GM23338 (cell line): Measurements from ENCODE around the gene PPP2R5C. TPM values are rescaled to one million over a fixed set of nuclear protein-coding genes. Genes with fewer than 3 reads are reported as not detected.
"Not testable (repeated sequence)": the region's sequence is repeated elsewhere in the genome, so short reads cannot be mapped to it uniquely, and the experiment has no call there.

ENCODE experiments used
- ATAC-seq: fragments of 200-7000 bp; cut with Tn5 transposase; 3 replicates; pipeline ENCODE4 v1.9.1; 2020
- DNase-seq: peaks from one replicate; pipeline ENCODE4 v3.0.0-alpha.2; 2015; ENCODE audit warnings: low spot score
- H2AFZ ChIP-seq: fragments of 200-600 bp; sonication (generic); 2 replicates; pipeline ENCODE4 v1.8.0; 2016; ENCODE audit warnings: antibody characterized with exemption, mild to moderate bottlenecking, moderate library complexity
- H3F3A ChIP-seq: fragments of 200-600 bp; sonication (generic); replicated peaks from 2 replicates; pipeline ENCODE4 v1.8.0; 2017; ENCODE audit warnings: antibody characterized with exemption, mixed run types, low read depth
- H3K27ac ChIP-seq: fragments of 200-600 bp; sonication (generic); 2 replicates; pipeline ENCODE4 v1.6.1; 2016; ENCODE audit warnings: low read depth
- H3K27me3 ChIP-seq: fragments of 200-600 bp; sonication (generic); 2 replicates; pipeline ENCODE4 v1.8.0; 2016; ENCODE audit warnings: mild to moderate bottlenecking, mixed run types, moderate library complexity; ENCODE audit not compliant: insufficient read depth
- H3K36me3 ChIP-seq: fragments of 200-600 bp; sonication (generic); 2 replicates; pipeline ENCODE4 v1.8.0; 2016; ENCODE audit warnings: mild to moderate bottlenecking; ENCODE audit not compliant: insufficient read depth
- H3K4me1 ChIP-seq: fragments of 200-600 bp; sonication (generic); 2 replicates; pipeline ENCODE4 v1.8.0; 2016; ENCODE audit warnings: mild to moderate bottlenecking, moderate library complexity; ENCODE audit not compliant: insufficient read depth
- H3K4me2 ChIP-seq: fragments of 200-600 bp; sonication (generic); 2 replicates; pipeline ENCODE4 v1.7.1; 2017; ENCODE audit warnings: mixed run types
- H3K4me3 ChIP-seq: fragments of 200-600 bp; sonication (generic); 2 replicates; pipeline ENCODE4 v1.6.1; 2016; ENCODE audit warnings: mixed run types
- H3K79me2 ChIP-seq: fragments of 200-600 bp; sonication (generic); replicated peaks from 2 replicates; pipeline ENCODE4 v1.8.0; 2017; ENCODE audit warnings: mild to moderate bottlenecking; ENCODE audit not compliant: insufficient read depth
- H3K9me2 ChIP-seq: fragments of 200-600 bp; sonication (generic); 2 replicates; pipeline ENCODE4 v1.8.0; 2017; ENCODE audit not compliant: insufficient read depth
- H4K20me1 ChIP-seq: fragments of 200-600 bp; sonication (generic); replicated peaks from 2 replicates; pipeline ENCODE4 v1.8.0; 2017; ENCODE audit warnings: mild to moderate bottlenecking; ENCODE audit not compliant: insufficient read depth
- H3K27ac Mint-ChIP-seq: 2 replicates; pipeline ENCODE4 v1.8.0; 2020; ENCODE audit warnings: inconsistent platforms, mild to moderate bottlenecking, moderate library complexity, mixed read lengths
- H3K27me3 Mint-ChIP-seq: 3 replicates; pipeline ENCODE4 v1.8.0; 2022; ENCODE audit warnings: low read depth, mild to moderate bottlenecking, moderate library complexity, mixed read lengths, inconsistent platforms; ENCODE audit not compliant: insufficient read depth, poor library complexity
- H3K36me3 Mint-ChIP-seq: 3 replicates; pipeline ENCODE4 v1.8.0; 2021; ENCODE audit warnings: low read depth, mild to moderate bottlenecking, inconsistent platforms, moderate library complexity, mixed read lengths
- H3K4me1 Mint-ChIP-seq: 3 replicates; pipeline ENCODE4 v1.8.0; 2020; ENCODE audit warnings: mild to moderate bottlenecking, inconsistent platforms, mixed read lengths
- H3K4me3 Mint-ChIP-seq: 3 replicates; pipeline ENCODE4 v1.8.0; 2021; ENCODE audit warnings: moderate library complexity, mild to moderate bottlenecking, inconsistent platforms, mixed read lengths
- H3K9me3 Mint-ChIP-seq: 3 replicates; pipeline ENCODE4 v1.8.0; 2020; ENCODE audit warnings: moderate library complexity, mild to moderate bottlenecking, inconsistent platforms, mixed read lengths
- CREB1 ChIP-seq: fragments of 250-450 bp; sonication (Bioruptor Pico); IDR thresholded peaks from 2 replicates; pipeline ENCODE4 v1.5.0; 2020; ENCODE audit warnings: low read depth, mild to moderate bottlenecking, moderate library complexity
- EZH2 ChIP-seq: fragments of 200-600 bp; sonication (generic); IDR thresholded peaks from one replicate; pipeline ENCODE4 v1.8.0; 2017; ENCODE audit warnings: antibody characterized with exemption, mild to moderate bottlenecking, low read depth; ENCODE audit not compliant: unreplicated experiment
- EZH2phosphoT487 ChIP-seq: fragments of 200-600 bp; sonication (generic); IDR thresholded peaks from one replicate; pipeline ENCODE4 v1.8.1; 2018; ENCODE audit warnings: antibody characterized with exemption; ENCODE audit not compliant: unreplicated experiment
- JUNB ChIP-seq: IDR thresholded peaks from one replicate; pipeline ENCODE4 v1.6.1; 2016; ENCODE audit warnings: antibody characterized with exemption; ENCODE audit not compliant: unreplicated experiment
- NANOG ChIP-seq: IDR thresholded peaks from 2 replicates; pipeline ENCODE4 v1.6.1; 2016; ENCODE audit warnings: antibody characterized with exemption, borderline replicate concordance
- POLR2AphosphoS5 ChIP-seq: IDR thresholded peaks from 2 replicates; pipeline ENCODE4 v1.6.1; 2016; ENCODE audit warnings: antibody characterized with exemption, low read depth
- STAT1 ChIP-seq: IDR thresholded peaks from one replicate; pipeline ENCODE4 v1.6.1; 2016; ENCODE audit warnings: antibody characterized with exemption; ENCODE audit not compliant: unreplicated experiment
- ZNF114 ChIP-seq: fragments of 250-450 bp; sonication (Bioruptor Pico); IDR thresholded peaks from 2 replicates; pipeline ENCODE4 v1.5.0; 2020; ENCODE audit warnings: mild to moderate bottlenecking, moderate library complexity
- ZNF331 ChIP-seq: fragments of 250-450 bp; sonication (Bioruptor Pico); IDR thresholded peaks from 2 replicates; pipeline ENCODE4 v1.5.0; 2020; ENCODE audit warnings: low read depth, mild to moderate bottlenecking, moderate library complexity
- polyA plus RNA-seq: library from polyadenylated mRNA; unstranded; fragments of >200 nt; fragmentation: Nextera tagmentation; extraction: Ambion mirVana; gene quantifications from 2 replicates; pipeline ENCODE4 v1.2.1, GENCODE V29; 2016
- total RNA-seq: library from RNA; depleted of rRNA; stranded (reverse); fragments of >200 nt; shearing (Covaris generic); gene quantifications from 2 replicates; pipeline ENCODE4 v1.2.3, GENCODE V29; 2014
- TF ChIP-seq, protein P1 (sequence below), 2 experiments: fragments of 200-600 bp in 1 of 2; sonication (generic) in 1 of 2; conservative IDR thresholded peaks; 2 replicates each; pipeline versions ENCODE4 v1.5.1 to v1.6.1; 2016 to 2017; ENCODE audit warnings: antibody characterized with exemption in 2 of 2, low read depth in 2 of 2, mild to moderate bottlenecking in 2 of 2, moderate library complexity in 1 of 2
- TF ChIP-seq, protein P2 (sequence below): IDR thresholded peaks from one replicate; pipeline ENCODE4 v1.6.1; 2018; ENCODE audit warnings: antibody characterized with exemption; ENCODE audit not compliant: unreplicated experiment

The PPP2R5C gene
- total and polyA plus RNA-seq, 2 experiments from 2014 or later = 75.4 to 79.7 TPM

DNA sequence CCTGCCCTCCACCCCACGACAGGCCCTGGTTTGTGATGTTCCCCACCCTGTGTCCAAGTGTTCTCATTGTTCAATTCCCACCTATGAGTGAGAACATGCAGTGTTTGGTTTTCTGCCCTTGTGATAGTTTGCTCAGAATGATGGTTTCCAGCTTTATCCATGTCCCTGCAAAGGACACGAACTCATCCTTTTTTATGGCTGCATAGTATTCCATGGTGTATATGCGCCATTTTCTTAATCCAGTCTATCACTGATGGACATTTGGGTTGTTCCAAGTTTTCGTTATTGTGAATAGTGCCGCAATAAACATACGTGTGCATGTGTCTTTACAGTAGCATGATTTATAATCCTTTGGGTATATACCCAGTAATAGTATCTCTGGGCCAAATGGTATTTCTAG is 17.1 kb upstream of the PPP2R5C start:
- not testable (repeated sequence) for H3K4me3 Mint-ChIP-seq, ATAC-seq, H3K27ac Mint-ChIP-seq, H3K36me3 ChIP-seq, H3K4me1 ChIP-seq, H3F3A ChIP-seq, H3K9me2 ChIP-seq, H3K27me3 ChIP-seq, DNase-seq, H3K4me1 Mint-ChIP-seq, H3K79me2 ChIP-seq, H3K27ac ChIP-seq, H4K20me1 ChIP-seq, H3K27me3 Mint-ChIP-seq, H2AFZ ChIP-seq, H3K4me3 ChIP-seq, H3K4me2 ChIP-seq
- Mint-ChIP-seq H3K9me3 (peaks cover 41% of the 10 kb centered on the region), H3K36me3 (peaks cover 17% of the 10 kb centered on the region; the same call in 2 of the 3 replicates)

DNA sequence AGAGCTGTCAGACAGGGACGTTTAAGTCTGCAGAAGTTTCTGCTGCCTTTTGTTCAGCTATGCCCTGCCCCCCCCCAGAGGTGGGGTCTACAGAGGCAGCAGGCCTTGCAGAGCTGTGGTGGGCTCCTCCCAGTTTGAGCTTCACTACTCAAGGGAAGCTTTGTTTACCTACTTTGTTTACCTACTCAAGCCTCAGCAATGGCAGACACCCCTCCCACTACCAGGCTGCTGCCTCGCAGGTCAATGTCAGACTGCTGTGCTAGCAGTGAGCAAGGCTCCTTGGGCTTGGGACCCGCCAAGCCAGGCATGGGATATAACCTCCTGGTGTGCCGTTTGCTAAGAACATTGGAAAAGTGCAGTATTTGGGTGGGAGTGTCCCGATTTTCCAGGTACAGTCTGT is 11.8 kb upstream of the PPP2R5C start:
- not testable (repeated sequence) for H3F3A ChIP-seq, H3K36me3 Mint-ChIP-seq, H3K9me2 ChIP-seq, H3K9me3 Mint-ChIP-seq, H3K27me3 ChIP-seq, DNase-seq, H3K79me2 ChIP-seq, H3K4me2 ChIP-seq, H3K27ac ChIP-seq, H3K27me3 Mint-ChIP-seq, H3K4me3 ChIP-seq, H2AFZ ChIP-seq, H3K4me1 Mint-ChIP-seq, H3K36me3 ChIP-seq, H3K4me1 ChIP-seq, H4K20me1 ChIP-seq, ATAC-seq, H3K27ac Mint-ChIP-seq, H3K4me3 Mint-ChIP-seq

DNA sequence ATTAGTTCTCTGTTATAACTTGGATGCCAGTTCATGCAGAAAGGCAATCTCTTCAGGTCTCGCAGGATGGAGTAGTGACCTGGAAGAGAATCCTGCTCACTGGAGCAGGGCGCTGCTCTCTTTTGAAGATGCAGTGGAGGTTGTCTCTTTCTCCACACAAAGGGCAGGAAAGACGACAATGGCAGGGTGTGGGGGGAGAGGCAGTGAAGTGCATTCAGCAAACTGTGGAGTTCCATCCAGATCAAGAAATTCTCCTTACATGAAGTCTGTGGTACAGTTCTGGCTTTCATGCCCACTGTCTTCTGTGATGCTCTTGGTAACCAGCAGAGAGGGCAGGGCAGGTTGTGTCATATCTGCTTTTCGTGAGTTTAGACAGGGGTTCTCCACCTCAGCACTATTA is 6.6 kb upstream of the PPP2R5C start:
- Mint-ChIP-seq H3K36me3 (no peaks in the 10 kb centered on the region; the same call in 2 of the 3 replicates), H3K27me3 (peaks cover 7% of the 10 kb centered on the region)
- TF ChIP-seq, protein P1, sequence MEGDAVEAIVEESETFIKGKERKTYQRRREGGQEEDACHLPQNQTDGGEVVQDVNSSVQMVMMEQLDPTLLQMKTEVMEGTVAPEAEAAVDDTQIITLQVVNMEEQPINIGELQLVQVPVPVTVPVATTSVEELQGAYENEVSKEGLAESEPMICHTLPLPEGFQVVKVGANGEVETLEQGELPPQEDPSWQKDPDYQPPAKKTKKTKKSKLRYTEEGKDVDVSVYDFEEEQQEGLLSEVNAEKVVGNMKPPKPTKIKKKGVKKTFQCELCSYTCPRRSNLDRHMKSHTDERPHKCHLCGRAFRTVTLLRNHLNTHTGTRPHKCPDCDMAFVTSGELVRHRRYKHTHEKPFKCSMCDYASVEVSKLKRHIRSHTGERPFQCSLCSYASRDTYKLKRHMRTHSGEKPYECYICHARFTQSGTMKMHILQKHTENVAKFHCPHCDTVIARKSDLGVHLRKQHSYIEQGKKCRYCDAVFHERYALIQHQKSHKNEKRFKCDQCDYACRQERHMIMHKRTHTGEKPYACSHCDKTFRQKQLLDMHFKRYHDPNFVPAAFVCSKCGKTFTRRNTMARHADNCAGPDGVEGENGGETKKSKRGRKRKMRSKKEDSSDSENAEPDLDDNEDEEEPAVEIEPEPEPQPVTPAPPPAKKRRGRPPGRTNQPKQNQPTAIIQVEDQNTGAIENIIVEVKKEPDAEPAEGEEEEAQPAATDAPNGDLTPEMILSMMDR (conservative IDR thresholded peaks at IDR 0.05; ENCODE audit: low read depth in 2 of 2) = no peak
- TF ChIP-seq EZH2phosphoT487 (no peak), NANOG (no peak), POLR2AphosphoS5 (no peak), EZH2 (no peak), ZNF114 (no peak), STAT1 (no peak), ZNF331 (CRISPR knock-in tag) (no peak), CREB1 (CRISPR knock-in tag) (no peak), JUNB (no peak)
- TF ChIP-seq, protein P2, sequence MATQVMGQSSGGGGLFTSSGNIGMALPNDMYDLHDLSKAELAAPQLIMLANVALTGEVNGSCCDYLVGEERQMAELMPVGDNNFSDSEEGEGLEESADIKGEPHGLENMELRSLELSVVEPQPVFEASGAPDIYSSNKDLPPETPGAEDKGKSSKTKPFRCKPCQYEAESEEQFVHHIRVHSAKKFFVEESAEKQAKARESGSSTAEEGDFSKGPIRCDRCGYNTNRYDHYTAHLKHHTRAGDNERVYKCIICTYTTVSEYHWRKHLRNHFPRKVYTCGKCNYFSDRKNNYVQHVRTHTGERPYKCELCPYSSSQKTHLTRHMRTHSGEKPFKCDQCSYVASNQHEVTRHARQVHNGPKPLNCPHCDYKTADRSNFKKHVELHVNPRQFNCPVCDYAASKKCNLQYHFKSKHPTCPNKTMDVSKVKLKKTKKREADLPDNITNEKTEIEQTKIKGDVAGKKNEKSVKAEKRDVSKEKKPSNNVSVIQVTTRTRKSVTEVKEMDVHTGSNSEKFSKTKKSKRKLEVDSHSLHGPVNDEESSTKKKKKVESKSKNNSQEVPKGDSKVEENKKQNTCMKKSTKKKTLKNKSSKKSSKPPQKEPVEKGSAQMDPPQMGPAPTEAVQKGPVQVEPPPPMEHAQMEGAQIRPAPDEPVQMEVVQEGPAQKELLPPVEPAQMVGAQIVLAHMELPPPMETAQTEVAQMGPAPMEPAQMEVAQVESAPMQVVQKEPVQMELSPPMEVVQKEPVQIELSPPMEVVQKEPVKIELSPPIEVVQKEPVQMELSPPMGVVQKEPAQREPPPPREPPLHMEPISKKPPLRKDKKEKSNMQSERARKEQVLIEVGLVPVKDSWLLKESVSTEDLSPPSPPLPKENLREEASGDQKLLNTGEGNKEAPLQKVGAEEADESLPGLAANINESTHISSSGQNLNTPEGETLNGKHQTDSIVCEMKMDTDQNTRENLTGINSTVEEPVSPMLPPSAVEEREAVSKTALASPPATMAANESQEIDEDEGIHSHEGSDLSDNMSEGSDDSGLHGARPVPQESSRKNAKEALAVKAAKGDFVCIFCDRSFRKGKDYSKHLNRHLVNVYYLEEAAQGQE = no peak

More for the DNA sequence above, 6.6 kb upstream of the PPP2R5C start:
- no peak overlapping the region for H2AFZ ChIP-seq
- peaks cover 6% of the 10 kb centered on the region for H3K4me1 Mint-ChIP-seq
- no peak overlapping the region for H3K4me3 Mint-ChIP-seq
- H3K36me3 ChIP-seq = no peaks in the 10 kb centered on the region
- peaks cover 5% of the 10 kb centered on the region for H3K4me1 ChIP-seq
- H3K27ac Mint-ChIP-seq = no peak overlapping the region
- no peaks in the 10 kb centered on the region for H3K79me2 ChIP-seq
- no peaks in the 10 kb centered on the region for H3K9me2 ChIP-seq
- peaks cover 4% of the 10 kb centered on the region for H3K9me3 Mint-ChIP-seq
- H3K4me2 ChIP-seq = no peak overlapping the region
- H4K20me1 ChIP-seq = no peaks in the 10 kb centered on the region
- H3K27ac ChIP-seq = no peak overlapping the region
- ATAC-seq = no peak
- H3F3A ChIP-seq = no peaks in the 10 kb centered on the region
- no peak for DNase-seq
- no peak overlapping the region for H3K4me3 ChIP-seq
- peaks cover 16% of the 10 kb centered on the region for H3K27me3 ChIP-seq
